Measurements from ENCODE around the gene ENPP4. TPM values are rescaled to one million over a fixed set of nuclear protein-coding genes. Genes with fewer than 3 reads are reported as not detected.

Gene ENPP4
- total and polyA plus RNA-seq, 12 donors, result 2.2 to 31.0 (median 14.6) TPM

DNA sequence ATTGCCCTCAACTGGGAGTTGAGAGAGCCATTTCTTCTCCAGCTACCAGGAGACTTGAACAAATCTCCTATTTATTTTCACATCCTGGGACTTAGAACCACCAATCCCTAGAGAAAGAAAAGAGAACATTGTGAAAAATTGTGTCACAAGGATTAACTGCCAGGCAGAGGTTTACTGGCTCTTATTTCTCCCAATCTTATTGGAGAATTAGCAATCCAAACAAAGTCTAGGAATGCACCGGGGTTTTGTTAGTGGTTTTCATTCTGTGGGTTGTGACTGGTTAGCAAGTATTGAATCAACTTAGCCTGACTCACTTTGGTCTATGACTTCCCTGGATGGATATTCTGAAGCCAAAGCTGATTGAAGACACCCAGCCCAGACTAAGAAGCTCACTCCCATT, 62.2 kb downstream of the ENPP4 start:
- peaks cover 0 to under 1% of the 10 kb centered on the region in 2 donors for H3K4me1 ChIP-seq (replicated peaks in 1 of 2)
- WGBS, 4 donors, result 78 to 93% (median 85%) methylated on average over 1 of the region's 1 CpG
- H3K27me3 ChIP-seq, result no peaks in the 10 kb centered on the region
- DNase-seq, result no peak
- TF ChIP-seq POLR2A (IDR thresholded peaks at IDR 0.05), result no peak
- TF ChIP-seq, protein P1, sequence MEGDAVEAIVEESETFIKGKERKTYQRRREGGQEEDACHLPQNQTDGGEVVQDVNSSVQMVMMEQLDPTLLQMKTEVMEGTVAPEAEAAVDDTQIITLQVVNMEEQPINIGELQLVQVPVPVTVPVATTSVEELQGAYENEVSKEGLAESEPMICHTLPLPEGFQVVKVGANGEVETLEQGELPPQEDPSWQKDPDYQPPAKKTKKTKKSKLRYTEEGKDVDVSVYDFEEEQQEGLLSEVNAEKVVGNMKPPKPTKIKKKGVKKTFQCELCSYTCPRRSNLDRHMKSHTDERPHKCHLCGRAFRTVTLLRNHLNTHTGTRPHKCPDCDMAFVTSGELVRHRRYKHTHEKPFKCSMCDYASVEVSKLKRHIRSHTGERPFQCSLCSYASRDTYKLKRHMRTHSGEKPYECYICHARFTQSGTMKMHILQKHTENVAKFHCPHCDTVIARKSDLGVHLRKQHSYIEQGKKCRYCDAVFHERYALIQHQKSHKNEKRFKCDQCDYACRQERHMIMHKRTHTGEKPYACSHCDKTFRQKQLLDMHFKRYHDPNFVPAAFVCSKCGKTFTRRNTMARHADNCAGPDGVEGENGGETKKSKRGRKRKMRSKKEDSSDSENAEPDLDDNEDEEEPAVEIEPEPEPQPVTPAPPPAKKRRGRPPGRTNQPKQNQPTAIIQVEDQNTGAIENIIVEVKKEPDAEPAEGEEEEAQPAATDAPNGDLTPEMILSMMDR (IDR thresholded peaks at IDR 0.05), result no peak
- intact Hi-C loops (cut with DNase I), result no loop called here
- H3K27ac ChIP-seq, result no peak overlapping the region
- H3K36me3 ChIP-seq (replicated peaks in 1 of 2), result no peaks in the 10 kb centered on the region
- H3K9me3 ChIP-seq (replicated peaks in 1 of 3), result no peaks in the 10 kb centered on the region
- no peak overlapping the region for H3K4me3 ChIP-seq

Other genes starting within 250 kb of the ENPP4 start
- 1 to 10 TPM in 8 of 9 donors, under 1 TPM in 1; 0.94 to 5.6 (median 2.0) TPM for gene CLIC5, start 114.1 kb upstream of the ENPP4 start, total RNA-seq
- 1 to 10 TPM; 1.2 to 1.8 (median 1.3) TPM for gene CLIC5, start 114.1 kb upstream of the ENPP4 start, polyA plus RNA-seq
- 10 to 100 TPM in 5 of 9 donors, 1 to 10 TPM in 4; 4.4 to 25.7 (median 11.1) TPM for gene ENPP5, start 41.0 kb downstream of the ENPP4 start, total RNA-seq
- gene ENPP5, start 41.0 kb downstream of the ENPP4 start, polyA plus RNA-seq, result 1 to 10 TPM; 2.2 to 9.7 (median 2.8) TPM

Data from adrenal gland (tissue), 12 donors.